Measurements from ENCODE around the gene SRBD1. TPM values are rescaled to one million over a fixed set of nuclear protein-coding genes. Genes with fewer than 3 reads are reported as not detected.

The SRBD1 gene
- total and polyA plus RNA-seq, 2 of the 8 experiments (the other 6 are each of a cell fraction or from before 2014, with no cell fraction given), result 4.6 to 20.0 TPM

DNA sequence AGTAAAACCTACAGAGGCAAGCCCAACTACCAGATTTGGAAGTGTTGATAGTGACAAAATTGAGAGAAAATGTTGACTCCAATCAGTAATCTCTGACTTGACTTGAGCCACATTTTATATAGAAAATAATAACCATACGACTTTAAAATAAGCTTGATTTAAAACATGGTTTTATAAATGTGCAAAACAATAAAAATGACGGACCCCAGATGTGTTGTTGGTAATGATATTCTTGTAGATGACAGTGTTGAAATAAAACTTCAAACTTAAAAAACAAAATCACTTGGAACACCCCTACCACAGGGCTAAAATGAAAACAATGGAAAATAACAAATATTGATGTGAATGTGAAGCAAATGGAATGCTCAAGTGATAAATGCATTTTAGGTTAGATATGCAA lies 188.1 kb downstream of the SRBD1 start:
- Histone ChIP-seq H3K4ac (replicated peaks; ENCODE audit: insufficient read length, low read depth, low read length) (no peak overlapping the region), H3K4me1 (replicated peaks in 1 of 4; ENCODE audit: control insufficient read depth in 3 of 4, insufficient read depth in 4 of 4, low read length in 3 of 4) (no peaks in the 10 kb centered on the region; a peak in 1 of 7 replicates), H3K23me2 (ENCODE audit: low read depth, low read length) (no peaks in the 10 kb centered on the region), H4K5ac (ENCODE audit: insufficient read length, low read depth, low read length) (no peak overlapping the region), H3K27ac (ENCODE audit: low read depth, low read length) (no peak overlapping the region), H3K23ac (ENCODE audit: insufficient read length) (no peak overlapping the region), H3K56ac (replicated peaks; ENCODE audit: insufficient read length, low read depth, low read length) (no peak overlapping the region), H3K9me3 (ENCODE audit: insufficient read depth in 2 of 2, low read depth in 1 of 2, low read length in 1 of 2) (no peaks in the 10 kb centered on the region), H4K8ac (ENCODE audit: extremely low read depth, insufficient read depth, low read length) (no peak overlapping the region), H3K4me3 (ENCODE audit: extremely low read depth in 1 of 4, insufficient read depth in 2 of 4, low read depth in 3 of 4, low read length in 4 of 4) (no peak overlapping the region), H2AK5ac (ENCODE audit: low read depth, low read length) (no peak overlapping the region), H3K27me3 (replicated peaks in 1 of 4; ENCODE audit: control insufficient read depth in 3 of 4, extremely low read depth in 1 of 4, insufficient read depth in 3 of 4, low read length in 3 of 4) (no peaks in the 10 kb centered on the region), H3K79me2 (ENCODE audit: control insufficient read depth in 1 of 2, insufficient read depth in 2 of 2, low read length in 2 of 2) (no peaks in the 10 kb centered on the region), H2BK15ac (ENCODE audit: low read length) (no peak overlapping the region), H3K36me3 (ENCODE audit: control insufficient read depth in 2 of 4, insufficient read depth in 4 of 4, low read length in 3 of 4) (peaks cover 0 to 4% (median under 1%) of the 10 kb centered on the region in 4 experiments; a peak in 2 of 8 replicates), H2BK20ac (ENCODE audit: low read length) (no peak overlapping the region), H2BK5ac (ENCODE audit: low read depth, low read length) (no peak overlapping the region), H2AFZ (ENCODE audit: low read length) (no peak overlapping the region), H2BK120ac (replicated peaks; ENCODE audit: low read depth, low read length) (no peak overlapping the region), H3K14ac (ENCODE audit: insufficient read length) (no peak overlapping the region), H2BK12ac (ENCODE audit: low read depth, low read length) (no peak overlapping the region), H3K9ac (replicated peaks in 1 of 4; ENCODE audit: extremely low read depth in 1 of 4, low read depth in 3 of 4, low read length in 3 of 4) (no peak overlapping the region), H3K18ac (ENCODE audit: extremely low read depth, low read length) (no peak overlapping the region), H3K79me1 (ENCODE audit: low read depth, low read length) (no peaks in the 10 kb centered on the region), H4K91ac (replicated peaks; ENCODE audit: insufficient read length, low read length) (no peak overlapping the region), H3K4me2 (ENCODE audit: insufficient read depth in 1 of 2, low read depth in 2 of 2, low read length in 2 of 2) (no peak overlapping the region), H4K20me1 (replicated peaks in 1 of 2; ENCODE audit: control insufficient read depth in 1 of 2, insufficient read depth in 2 of 2, low read length in 2 of 2) (no peaks in the 10 kb centered on the region)
- DNase-seq (ENCODE audit: low read depth in 1 of 2, low spot score in 2 of 2), result no peak
- 88% methylated on average over 2 of the region's 2 CpGs; no CpG with 5 or more reads in 1 of the 2 experiments for WGBS, 2 experiments (ENCODE audit: extremely low coverage in 1 of 2, insufficient coverage in 1 of 2, insufficient read length in 1 of 2, insufficient replicate concordance in 2 of 2, low coverage in 1 of 2, low lambda C conversion rate in 2 of 2, missing lambda C conversion rate in 1 of 2)
- ChIA-PET POLR2A (ENCODE audit: partially characterized antibody) (no interaction called here), CTCF (ENCODE audit: partially characterized antibody) (no interaction called here)
- no peak for FAIRE-seq
- TF ChIP-seq TAF7 (optimal IDR thresholded peaks at IDR 0.05; ENCODE audit: borderline replicate concordance, low read depth, low read length), result no peak

Data from H1 (cell line).